ENCODE measurements around the gene LAMA5.
A peak's percentile ranks its signal among the peaks of the same experiment; 100 is the strongest.

GRCh38 chr20:62382306-62383198 lies 15.4 kb upstream of the LAMA5 start:
- TF ChIP-seq EZH2phosphoT487 (IDR thresholded peaks at IDR 0.05; ENCODE audit: low read depth, severe bottlenecking, unreplicated experiment): no peak
- TF ChIP-seq CTCF (IDR thresholded peaks at IDR 0.05; ENCODE audit: poor library complexity): peak; percentile 80
